A172 (cell line): ENCODE results near the gene L3MBTL4. TPM values are rescaled to one million over a fixed set of nuclear protein-coding genes. Genes with fewer than 3 reads are reported as not detected.

Experiments used
- DNase-seq: peaks from one replicate; pipeline ENCODE4 v3.0.0-alpha.2; 2015; ENCODE audit warnings: low spot score
- total RNA-seq: library from RNA; depleted of rRNA; stranded (reverse); fragments of >200 nt; shearing (Covaris generic); gene quantifications from 2 replicates; pipeline ENCODE4 v1.2.3, GENCODE V29; 2014

Gene L3MBTL4
- total RNA-seq, 1 experiment from 2014 or later = not detected

DNA sequence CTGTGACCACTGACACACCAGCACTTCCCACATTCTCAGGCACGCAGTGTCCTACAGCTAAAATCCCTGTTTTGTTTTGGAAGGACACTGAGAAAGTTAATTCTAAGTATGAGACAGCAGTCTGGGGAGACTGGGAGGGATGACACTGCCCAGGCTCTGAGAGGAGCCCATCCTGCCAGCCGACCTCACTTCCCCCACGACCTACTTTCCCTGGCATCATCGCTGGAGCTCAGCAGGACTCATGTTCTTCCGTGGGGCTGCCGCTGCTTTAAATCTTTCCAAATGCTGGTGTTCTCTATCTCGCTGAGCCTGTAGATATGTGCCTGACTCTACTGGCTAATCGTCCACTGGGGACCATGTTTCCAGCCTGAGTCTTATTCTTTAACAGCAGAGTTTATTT lies 450.6 kb downstream of the L3MBTL4 start:
- no peak for DNase-seq

DNA sequence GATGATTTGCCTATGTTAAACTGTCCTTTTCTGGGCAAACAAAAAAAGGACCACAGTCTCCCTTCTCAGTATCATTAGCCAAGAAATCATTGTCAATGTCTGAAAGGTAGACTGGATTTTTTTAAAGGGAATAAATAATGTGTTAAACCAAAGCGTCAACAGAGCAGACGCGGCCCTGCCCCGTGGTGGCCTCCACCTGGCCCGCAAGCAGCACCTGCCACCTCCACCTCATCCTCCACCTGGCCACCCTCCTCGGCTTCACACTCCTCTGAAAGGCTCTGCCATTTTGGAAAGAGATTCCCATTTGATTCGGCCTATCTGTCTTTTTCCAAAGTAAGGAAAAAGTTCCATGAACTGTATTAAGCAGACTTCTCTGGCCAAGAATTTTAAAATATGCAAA lies 451.4 kb downstream of the L3MBTL4 start:
- DNase-seq = no peak

DNA sequence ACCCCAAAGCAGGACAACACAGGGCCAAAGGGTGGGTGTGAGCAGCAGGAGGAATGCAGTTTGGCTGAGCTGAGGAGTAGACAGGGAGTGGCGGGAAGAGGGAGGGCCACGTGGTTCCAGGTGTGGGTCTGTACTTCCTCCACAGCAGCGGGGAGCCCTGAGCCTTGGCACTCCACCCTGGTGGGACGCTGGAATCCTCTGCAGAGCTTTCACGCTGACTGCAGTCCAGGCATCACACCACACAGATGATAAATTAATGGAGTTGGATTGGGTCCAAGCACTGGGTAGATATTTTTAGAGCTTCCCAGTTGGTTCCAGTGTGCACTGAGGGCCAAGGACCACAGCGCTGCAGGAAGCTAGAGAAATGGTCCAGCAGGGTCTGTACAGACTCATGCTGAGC lies 452.3 kb downstream of the L3MBTL4 start:
- no peak for DNase-seq

DNA sequence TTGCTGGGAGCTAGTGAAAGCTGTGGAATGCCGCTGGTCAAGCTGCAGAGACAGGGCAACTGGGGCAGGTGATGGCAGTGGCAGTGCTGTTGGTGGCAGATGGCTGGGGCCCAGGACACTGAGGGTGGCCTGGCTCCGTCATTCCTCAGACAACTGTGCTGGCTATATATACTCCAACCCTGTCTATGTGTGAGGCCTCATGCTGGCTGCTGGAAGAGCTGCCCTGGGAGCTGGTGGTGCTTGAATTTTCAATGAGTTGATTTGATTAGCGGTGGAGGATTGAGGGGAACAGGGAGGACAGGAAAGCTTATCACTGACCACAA lies 452.9 kb downstream of the L3MBTL4 start:
- no peak for DNase-seq

DNA sequence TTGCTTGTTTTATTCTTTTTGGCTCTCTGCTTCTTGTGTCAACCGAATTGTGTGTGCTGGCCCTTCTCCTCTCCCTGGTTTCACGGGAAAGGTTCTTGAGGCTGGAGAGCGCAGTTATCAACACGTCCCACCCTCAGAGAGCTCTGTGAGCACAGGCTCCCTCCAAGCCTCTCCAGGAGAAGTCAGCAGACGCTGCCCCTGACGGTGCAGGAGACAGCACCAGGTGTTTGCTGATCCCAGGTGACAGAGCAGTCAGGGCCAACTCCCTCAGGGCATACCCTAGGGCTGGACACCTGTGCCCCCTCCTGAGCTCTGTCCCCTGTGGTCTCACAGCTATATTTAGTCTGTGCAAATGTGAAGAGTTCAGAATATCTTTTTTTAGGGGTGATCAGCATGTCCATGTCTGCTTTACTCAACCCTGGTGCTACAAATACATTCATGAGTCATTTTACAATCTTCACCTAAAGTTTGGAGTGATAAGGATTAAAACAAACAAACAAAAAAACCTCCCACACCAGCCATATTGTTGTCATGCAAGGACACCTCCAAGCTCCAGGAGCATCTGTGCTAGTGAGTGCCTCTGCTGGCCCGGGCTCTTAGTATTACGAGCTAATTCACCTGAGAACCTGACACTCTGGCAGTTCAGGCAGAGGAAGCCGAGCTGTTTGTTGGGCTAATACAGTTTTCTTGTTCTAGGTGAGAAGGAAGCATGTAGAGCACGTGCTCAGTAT lies 453.4 kb downstream of the L3MBTL4 start:
- DNase-seq = no peak

DNA sequence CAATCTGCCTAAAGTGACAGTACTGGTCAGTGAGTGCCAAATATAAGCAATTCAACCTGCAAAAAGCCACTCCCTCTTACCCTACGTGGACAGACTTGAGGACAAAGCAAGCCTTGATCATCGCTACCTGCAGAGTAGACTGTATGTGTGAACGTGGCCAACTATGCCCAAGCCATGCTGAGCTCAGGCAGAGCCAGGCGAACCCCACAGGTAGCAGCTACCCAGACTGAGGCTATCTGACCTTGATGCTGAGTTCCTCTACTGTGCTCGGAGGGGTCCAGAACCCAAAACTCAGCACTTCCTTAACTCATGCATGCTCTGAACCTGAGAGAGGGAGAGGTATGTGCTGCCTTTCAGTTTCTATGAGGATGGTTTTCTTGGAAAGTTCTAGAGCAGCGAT lies 455.9 kb downstream of the L3MBTL4 start:
- DNase-seq = no peak

DNA sequence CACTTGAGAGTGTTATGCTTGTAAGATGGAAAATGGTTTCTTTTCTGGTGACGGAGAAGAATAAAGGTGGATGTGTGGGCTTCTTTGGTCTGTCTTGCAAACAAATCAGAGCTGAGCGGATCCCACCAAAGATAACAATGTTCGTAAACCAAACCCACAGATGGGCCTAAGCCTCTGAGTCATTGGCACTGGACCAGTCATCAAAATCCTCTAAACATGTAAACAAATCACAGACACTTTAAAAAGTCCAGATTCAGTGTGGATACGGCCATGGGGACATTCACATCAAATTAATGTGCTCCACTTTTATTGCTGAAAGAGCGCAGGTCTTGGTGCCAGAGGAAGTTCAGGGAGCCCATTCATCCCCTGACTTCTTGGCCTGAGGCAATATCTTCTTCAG lies 458.9 kb downstream of the L3MBTL4 start:
- DNase-seq = no peak

DNA sequence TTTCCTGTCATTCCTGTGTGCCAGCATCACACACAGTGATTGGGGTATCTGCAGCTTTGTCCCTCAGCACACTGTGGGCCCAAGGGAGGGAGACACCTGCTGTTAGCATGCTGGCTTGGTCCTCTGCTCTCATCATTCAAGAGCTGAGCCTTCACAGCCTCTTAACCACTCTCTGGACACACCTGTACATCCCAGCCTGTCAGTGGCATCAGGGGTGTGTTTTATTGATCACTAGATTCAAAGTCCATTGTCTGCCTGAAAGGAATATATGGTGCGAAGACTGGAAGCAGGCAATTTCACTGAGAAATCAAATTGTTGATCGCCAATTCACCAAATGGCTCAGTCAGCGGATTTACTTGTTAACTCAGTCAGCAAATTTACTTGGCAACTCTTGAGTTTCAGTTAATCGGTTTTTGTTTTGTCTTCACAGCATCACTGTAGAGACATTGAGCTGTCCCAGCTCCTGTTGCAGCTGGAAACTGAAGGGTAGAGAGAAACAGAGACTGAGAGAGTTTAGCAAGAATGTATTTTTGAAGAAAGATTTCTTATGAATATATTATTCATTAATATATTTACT lies 463.1 kb downstream of the L3MBTL4 start:
- DNase-seq = no peak

DNA sequence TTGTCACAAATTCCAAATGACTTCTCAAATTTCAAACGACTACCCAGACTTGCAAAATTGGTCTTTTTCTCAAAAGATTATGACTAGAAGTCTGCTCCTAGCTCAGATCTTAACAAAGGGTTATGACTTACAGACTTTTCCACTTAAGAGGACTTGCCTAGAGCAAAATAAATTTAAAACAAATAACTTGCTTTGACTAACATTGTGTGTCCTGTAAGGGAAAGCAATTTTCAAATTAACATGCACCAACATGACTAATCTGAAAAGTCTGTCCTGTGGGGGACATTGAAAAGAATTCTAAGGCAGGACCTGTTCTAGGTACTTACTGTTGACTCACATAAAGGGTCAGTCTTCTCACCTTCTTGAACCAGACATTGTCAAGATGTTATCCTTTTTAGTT lies 465.9 kb downstream of the L3MBTL4 start:
- DNase-seq = no peak

DNA sequence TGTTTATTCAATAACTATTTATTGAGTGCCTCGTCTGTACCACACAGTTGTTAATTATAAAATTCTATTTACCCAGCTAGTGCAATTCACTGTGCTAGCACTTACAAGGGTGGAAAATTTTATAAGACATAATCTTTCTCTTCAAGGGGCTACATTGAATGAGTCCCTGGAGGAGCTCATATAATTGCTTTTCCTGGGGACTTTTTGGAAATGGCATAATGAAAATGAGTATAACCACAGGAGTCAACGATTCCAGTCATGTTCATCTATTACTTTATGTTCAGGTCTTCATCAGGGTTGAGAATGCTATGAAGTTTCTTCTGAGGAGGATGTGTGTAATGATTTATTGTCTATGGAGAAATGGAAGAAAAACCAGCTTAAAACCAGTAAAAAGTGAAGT lies 466.5 kb downstream of the L3MBTL4 start:
- DNase-seq = no peak

DNA sequence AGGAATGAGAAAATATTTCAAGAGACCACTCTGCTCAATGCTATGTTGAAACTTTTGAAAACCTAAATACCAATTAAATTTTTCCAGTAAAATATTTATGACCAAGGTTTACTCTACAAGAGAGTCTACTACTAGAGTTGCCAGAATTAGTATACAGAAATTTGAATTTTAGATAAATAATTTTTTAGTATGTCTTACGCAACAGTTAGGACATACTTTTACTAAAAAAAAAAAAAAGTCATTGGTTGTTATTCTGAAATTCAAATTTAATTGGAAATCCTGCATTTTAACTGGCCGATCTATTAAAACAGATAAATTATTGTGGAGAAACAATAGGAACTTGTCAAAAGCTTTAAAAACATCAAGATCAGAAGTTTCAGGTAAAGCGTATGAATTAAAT lies 470.3 kb downstream of the L3MBTL4 start:
- no peak for DNase-seq

DNA sequence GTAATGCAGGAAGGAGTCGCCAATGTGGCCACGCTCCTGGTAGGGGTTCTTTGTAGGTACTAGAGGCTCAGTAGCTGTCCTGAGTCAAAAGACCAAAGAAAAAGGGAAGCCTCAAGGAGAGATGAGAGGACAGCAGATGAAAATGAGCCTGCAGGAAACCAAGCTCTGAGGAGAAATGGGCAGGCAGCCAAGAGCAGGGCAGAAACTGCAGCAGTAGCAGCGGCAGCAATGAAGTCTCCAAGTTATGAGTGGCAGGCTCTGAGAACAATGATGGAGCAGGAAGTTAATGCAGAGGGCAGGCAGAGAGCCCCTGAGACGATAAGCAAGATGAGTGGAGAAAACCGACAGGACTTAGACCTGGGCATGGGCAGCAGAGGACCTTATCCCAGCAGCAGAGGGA lies 471.2 kb downstream of the L3MBTL4 start:
- DNase-seq = no peak

DNA sequence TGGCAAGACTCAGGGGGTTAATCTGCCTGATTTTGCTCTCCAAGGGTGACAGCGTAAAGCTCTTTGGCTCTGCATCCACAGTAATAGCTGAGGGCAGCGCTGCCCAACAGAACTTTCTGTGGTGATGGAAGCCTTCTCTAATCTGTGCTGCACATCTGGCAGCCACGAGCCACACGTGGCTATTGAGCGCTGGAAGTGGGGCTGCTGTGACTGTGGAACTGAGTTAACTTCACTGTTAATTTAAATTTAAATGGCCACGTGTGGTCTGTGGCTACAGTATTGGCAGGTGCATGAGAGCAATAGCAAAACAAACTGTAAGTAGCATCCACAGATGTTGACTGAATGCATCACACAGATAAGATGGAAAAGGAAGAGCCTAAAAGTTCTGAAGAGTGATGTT lies 472.1 kb downstream of the L3MBTL4 start:
- DNase-seq = no peak

DNA sequence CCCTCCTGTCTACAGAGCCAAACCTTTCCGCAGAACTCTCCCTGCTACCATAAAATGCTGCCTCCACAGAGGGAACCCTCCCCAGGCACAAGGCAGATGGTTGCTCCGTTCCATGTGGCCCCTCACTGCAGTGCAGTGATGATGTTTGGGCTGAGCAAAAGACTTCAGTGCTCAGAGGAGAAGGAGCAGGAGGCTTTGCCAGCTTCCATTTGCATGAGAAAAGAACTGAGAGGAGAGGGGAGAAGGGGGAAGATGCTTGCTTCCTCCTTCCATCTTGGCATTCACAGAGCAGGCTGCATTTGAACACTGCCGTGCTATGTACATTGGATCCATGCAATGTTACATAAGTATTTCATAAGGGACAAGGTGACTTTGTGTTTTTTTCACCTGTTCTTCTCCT lies 472.8 kb downstream of the L3MBTL4 start:
- DNase-seq = no peak

DNA sequence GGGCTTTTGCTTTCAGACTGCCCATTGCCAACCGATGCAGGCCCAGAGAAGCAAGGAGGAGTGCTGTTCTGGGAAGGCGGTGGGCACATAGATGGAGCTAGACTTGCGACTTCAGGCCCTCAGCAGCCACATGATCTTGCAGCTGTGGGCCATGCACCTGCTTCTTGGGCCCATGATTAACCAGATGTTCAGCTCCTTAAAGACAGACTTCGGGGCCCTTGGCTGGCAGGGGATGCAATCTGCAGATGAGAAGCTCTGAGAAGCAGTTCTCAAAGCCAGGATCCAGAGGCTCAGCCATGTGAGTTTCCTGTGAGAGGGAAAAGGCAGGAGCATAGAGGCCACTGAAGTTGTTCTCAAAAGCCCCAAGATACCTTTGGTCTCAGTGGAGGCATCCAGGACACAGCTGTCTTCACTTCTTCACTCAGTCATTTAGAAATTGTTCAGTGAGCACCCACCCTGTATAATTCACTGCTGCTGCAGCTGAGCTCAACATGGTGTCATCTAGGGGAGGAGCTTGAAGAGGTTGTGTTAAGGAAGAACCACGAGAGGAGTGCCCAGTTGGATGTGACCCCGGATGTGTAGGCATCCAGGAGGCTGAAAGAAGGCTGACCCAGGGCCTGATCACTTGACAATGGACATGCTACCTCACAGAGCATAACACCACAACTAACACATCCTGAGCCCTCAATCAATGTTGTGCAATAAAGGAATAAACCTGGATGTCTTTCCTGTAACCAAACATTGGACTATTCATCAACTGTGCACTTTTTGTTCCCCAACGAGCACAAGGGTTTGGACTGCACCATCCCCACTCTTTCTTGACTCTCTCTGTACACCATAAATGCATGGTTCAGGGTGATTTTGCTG lies 474.7 kb downstream of the L3MBTL4 start:
- no peak for DNase-seq

DNA sequence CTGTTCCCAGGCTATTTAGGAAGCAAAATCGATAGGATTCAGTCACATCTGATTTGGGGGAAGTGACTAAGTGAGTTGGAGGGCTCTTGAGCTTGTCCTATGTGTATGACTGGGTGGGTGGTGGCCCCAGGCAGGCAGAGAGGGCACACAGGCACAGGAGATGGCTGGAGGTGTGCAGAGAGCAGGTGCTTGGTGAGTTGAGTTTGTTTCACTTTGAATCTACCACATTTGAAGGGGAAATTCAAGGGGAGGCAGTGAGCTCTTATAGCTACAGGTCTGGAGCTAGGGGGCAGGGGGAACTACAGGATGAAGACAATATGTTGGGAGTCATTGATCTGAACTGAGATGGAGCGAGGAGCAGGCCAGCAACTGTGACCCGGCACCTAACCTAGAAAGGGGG lies 476.9 kb downstream of the L3MBTL4 start:
- DNase-seq = no peak

DNA sequence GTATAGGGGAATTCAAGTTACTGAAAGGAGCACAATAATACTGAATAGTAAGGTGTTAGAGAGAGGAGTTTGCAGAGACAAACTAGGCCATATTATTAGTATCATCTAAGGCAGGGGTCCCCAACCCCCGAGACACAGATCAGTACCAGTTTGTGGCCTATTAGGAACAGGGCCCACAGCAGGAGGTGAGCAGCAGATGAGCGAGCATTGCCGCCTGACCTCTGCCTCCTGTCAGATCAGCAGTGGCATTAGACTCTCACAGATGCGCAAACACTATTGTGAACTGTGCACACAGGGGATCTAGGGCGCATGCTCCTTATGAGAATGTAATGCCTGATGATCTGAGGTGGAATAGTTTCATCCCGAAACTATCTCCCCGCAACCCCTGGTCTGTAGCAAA lies 477.6 kb downstream of the L3MBTL4 start:
- no peak for DNase-seq

DNA sequence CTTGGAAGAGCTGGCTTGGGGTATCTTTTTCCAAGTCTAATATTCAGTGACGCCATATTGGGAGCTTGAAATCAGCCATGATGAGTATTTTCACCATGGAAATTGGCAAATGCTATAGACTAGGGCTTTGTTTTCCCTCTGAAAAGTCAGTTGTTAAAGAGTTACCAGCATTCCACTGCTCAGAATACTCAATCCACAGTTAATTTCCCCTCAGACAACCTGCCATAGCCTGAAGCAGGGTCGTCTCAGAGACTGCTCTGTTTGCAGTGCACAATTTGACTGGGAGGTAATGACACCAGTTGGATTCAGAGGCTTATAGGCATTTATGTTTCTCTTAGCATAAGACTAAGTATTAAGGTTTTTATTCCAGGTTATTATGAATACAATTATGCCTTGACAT lies 483.9 kb downstream of the L3MBTL4 start:
- DNase-seq = no peak

DNA sequence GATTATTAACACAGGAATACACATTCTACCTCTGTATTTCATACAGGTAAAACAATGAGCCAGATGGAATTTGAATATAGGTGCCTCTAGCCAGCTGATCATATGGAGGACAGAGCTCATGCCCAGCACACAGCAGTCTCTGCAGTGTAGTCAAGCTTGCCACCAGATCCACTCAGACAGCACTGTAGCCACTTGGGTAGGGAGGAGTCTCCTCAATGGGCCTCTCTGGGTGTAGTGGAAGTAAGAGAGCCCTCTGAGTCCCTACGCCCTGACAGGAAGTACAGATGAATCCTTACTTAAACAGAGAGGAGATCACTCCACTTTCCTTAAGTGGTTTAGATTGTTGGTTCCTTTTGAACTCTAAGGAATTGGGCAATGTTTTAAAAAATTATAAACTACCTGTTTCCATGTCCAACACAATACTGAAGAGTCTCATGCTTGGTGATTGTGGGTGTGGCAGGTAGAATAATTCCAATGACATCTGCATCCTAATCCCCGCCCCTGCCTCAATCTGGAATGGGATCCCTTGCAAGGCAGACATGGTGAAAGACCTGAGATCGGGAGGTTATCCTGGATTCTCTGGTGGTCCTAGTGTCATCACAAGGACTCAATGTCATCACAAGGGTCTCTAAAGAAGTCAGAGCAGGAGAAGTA lies 496.4 kb downstream of the L3MBTL4 start:
- no peak for DNase-seq

DNA sequence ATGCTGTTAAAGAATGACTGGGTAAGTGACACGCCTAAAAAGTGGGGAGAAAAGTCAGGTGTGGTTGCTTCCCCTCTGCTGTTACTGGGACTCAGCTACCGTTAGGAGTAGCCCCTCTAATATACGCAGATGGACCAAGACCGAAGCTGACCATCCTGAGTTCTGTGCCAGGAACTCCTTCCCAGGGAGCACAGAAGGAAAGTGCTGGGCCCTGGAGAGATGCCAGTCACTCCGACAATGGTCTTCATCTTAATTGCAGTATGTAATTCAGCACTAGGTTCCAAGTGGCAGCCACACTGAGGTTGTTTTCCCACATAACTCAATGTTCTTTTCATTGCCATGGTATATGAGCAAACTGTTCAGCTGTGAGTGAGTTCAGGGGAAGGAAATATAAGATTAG lies 499.8 kb downstream of the L3MBTL4 start:
- no peak for DNase-seq

DNA sequence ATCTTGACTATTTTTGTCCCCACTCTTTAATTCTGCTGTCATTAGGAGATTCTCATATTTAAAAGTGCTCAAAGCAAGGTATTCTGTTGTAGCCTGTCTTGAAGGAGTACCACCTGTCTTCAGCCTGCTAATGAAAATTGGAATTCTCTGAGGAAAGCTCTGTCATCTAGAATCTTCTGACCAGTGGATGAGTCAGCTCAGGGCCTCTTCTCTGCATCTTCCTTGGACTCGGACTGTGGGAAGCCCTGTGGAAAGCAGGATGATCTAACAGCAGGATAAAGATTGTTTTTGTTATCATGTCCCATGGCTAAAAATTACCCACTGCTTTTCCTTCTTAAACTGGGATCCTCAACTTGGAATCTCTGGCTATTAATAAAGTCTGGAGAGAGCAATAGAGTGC lies 500.7 kb downstream of the L3MBTL4 start:
- no peak for DNase-seq

DNA sequence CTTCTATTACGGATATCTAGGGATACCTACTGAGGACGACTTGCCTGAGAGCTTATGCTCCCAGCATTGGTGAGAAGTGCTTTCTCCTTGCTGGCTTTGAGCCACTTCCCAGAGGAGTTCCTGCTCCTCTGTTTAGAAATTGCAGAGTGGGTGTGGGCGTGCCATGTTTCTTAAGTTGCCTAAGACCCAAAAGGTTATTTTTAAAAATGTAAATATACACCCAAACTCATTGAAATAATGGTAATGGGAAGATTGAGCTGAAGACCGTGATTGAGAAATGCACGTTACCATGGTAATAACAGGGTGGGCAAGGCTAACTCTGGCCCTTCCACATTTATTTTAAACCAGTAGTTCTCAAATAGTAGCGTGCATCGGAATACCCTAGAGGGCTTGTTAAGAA lies 502.1 kb downstream of the L3MBTL4 start:
- DNase-seq = no peak

DNA sequence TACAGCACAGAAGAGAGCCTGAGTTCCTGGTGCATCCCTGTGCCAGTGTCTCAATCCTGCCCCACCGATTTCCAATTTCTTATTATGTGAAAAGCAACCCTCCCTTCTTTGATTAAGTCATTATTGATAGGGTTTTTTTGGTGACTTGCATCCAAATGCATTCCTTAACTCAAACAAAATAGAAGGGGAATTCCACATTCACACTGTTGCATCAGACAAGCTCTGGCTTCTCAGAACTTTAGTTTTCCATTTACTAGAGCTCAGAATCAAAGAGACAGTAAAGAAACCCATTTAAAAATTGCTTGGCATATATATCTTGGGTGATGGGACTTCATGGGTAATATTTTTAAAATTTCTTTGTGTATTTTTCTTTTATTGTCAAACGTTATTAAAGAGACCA lies 505.6 kb downstream of the L3MBTL4 start:
- no peak for DNase-seq
